ENCODE data around the gene POLD4. TPM values are rescaled to one million over a fixed set of nuclear protein-coding genes. Genes with fewer than 3 reads are reported as not detected.

POLD4 gene
- total and polyA plus RNA-seq, 2 donors (not counting 3 experiments of a cell fraction or from before 2014, with no cell fraction given): 50.1 to 204 TPM

DNA sequence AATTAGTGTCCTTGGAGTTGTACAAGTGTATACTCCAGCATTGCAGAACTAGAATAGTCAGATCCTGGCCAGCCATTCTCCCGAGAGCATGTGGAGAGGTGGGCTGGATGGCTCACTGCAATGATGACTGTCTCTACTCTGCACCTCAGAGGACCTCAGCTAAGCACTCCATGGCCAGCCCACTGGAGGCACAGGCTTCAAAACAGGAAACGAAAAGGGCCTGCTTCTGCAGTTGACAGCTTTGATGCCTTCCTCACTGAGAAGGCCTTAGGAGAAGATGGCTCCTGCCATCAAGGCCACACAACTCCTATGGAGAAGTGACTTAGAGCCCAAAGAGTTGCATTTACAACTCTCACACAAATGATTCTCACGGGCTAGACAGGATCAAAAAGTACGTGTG is 9.1 kb downstream of the POLD4 start:
- Histone ChIP-seq H3K4me2 (ENCODE audit: insufficient read depth, low read length) (no peak overlapping the region), H4K20me1 (replicated peaks; ENCODE audit: control insufficient read depth, extremely low read depth, insufficient read depth, low read length) (no peaks in the 10 kb centered on the region), H3K4me3 (replicated peaks in 1 of 3; ENCODE audit: insufficient read depth in 1 of 3, low read depth in 1 of 3, low read length in 3 of 3) (no peak overlapping the region), H3K4me1 (ENCODE audit: control insufficient read depth, extremely low read depth, insufficient read depth, low read length) (peaks cover 7% of the 10 kb centered on the region), H3K27ac (ENCODE audit: insufficient read depth, low read depth, low read length) (no peak overlapping the region), H3K27me3 (ENCODE audit: control insufficient read depth in 2 of 2, insufficient read depth in 2 of 2, low read length in 2 of 2) (no peaks in the 10 kb centered on the region), H3K9me1 (replicated peaks; ENCODE audit: control insufficient read depth, extremely low read depth, insufficient read depth, low read length) (no peaks in the 10 kb centered on the region), H3K9ac (replicated peaks; ENCODE audit: extremely low read depth, insufficient read depth, low read length) (no peak overlapping the region), H3K36me3 (ENCODE audit: control insufficient read depth in 2 of 2, extremely low read depth in 1 of 2, insufficient read depth in 2 of 2, low read length in 2 of 2) (no peaks in the 10 kb centered on the region), H3K79me2 (ENCODE audit: control insufficient read depth, insufficient read depth, low read length) (no peaks in the 10 kb centered on the region), H2AFZ (ENCODE audit: low read depth, low read length) (no peak overlapping the region), H3K9me3 (replicated peaks; ENCODE audit: control insufficient read depth, insufficient read depth, low read length) (no peaks in the 10 kb centered on the region)
- dilution Hi-C loops (cut with MboI; ENCODE audit: extremely low pct_ligation_motif_present, low sequenced_read_pairs) (no loop called here), intact Hi-C loops (cut with micrococcal nuclease) (no loop called here)
- DNase-seq (ENCODE audit: low read depth, low spot score) (no peak), FAIRE-seq (no peak)
- ChIA-PET POLR2A (no interaction called here), CTCF (interaction anchor here (2.6 to 6.5 kb wide), 5 partner anchors 11 to 82 kb away, joined by 15 to 119 read pairs (median 26); partner anchors contain the start of gene CLCF1)
- no peak for TF ChIP-seq GATA2 (IDR thresholded peaks at IDR 0.05; ENCODE audit: insufficient read depth, insufficient read length, low read depth, low read length)
- TF ChIP-seq JUN (IDR thresholded peaks at IDR 0.05; ENCODE audit: borderline replicate concordance, insufficient read depth, insufficient read length, low read depth): no peak
- no peak for TF ChIP-seq MAX (IDR thresholded peaks at IDR 0.05; ENCODE audit: insufficient read depth, insufficient read length)
- no peak for TF ChIP-seq POLR2A (IDR thresholded peaks at IDR 0.05; ENCODE audit: low read depth, low read length)
- TF ChIP-seq FOS (IDR thresholded peaks at IDR 0.05; ENCODE audit: borderline replicate concordance, insufficient read depth, low read length): no peak
- TF ChIP-seq MYC (IDR thresholded peaks at IDR 0.05; ENCODE audit: low read depth, low read length): no peak
- no peak for TF ChIP-seq EZH2 (IDR thresholded peaks at IDR 0.05; ENCODE audit: borderline replicate concordance, low read depth, low read length, severe bottlenecking)
- no peak for TF ChIP-seq POLR2AphosphoS5 (IDR thresholded peaks at IDR 0.05; ENCODE audit: insufficient read depth, low read depth, low read length)
- TF ChIP-seq, protein P1, sequence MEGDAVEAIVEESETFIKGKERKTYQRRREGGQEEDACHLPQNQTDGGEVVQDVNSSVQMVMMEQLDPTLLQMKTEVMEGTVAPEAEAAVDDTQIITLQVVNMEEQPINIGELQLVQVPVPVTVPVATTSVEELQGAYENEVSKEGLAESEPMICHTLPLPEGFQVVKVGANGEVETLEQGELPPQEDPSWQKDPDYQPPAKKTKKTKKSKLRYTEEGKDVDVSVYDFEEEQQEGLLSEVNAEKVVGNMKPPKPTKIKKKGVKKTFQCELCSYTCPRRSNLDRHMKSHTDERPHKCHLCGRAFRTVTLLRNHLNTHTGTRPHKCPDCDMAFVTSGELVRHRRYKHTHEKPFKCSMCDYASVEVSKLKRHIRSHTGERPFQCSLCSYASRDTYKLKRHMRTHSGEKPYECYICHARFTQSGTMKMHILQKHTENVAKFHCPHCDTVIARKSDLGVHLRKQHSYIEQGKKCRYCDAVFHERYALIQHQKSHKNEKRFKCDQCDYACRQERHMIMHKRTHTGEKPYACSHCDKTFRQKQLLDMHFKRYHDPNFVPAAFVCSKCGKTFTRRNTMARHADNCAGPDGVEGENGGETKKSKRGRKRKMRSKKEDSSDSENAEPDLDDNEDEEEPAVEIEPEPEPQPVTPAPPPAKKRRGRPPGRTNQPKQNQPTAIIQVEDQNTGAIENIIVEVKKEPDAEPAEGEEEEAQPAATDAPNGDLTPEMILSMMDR (IDR thresholded peaks at IDR 0.05; ENCODE audit: extremely low read depth in 1 of 2, insufficient read depth in 1 of 2, low read depth in 1 of 2, low read length in 2 of 2): no peak
- BruUV-seq (replicated peaks): no TSS peak
